Testis (tissue), 3 donors: ENCODE measurements around the gene SLC9A3. TPM values are rescaled to one million over a fixed set of nuclear protein-coding genes. Genes with fewer than 3 reads are reported as not detected.

Source experiments
- DNase-seq: peaks from one replicate; pipeline ENCODE4 v3.0.0-alpha.2; 2019
- H3K27ac ChIP-seq, 2 donors: fragments of 200-600 bp; sonication (generic); one replicate each; pipeline ENCODE4 v1.5.1; 2019
- H3K27me3 ChIP-seq: fragments of 200-600 bp; sonication (generic); one replicate; pipeline ENCODE4 v1.5.1; 2019
- H3K36me3 ChIP-seq: fragments of 200-600 bp; sonication (generic); one replicate; pipeline ENCODE4 v1.5.1; 2017; ENCODE audit warnings: low read depth; ENCODE audit errors: missing control alignments
- H3K4me1 ChIP-seq: fragments of 200-600 bp; sonication (generic); one replicate; pipeline ENCODE4 v1.5.1; 2019
- H3K4me3 ChIP-seq, 2 donors: fragments of 200-600 bp; sonication (generic); one replicate each; pipeline ENCODE4 v1.5.1; 2017 to 2019
- H3K9me3 ChIP-seq: fragments of 200-600 bp; sonication (generic); one replicate; pipeline ENCODE4 v1.5.1; 2017
- POLR2A ChIP-seq: fragments of 450-650 bp; IDR thresholded peaks from one replicate; pipeline ENCODE4 v1.6.1; 2017; ENCODE audit warnings: antibody characterized with exemption, mild to moderate bottlenecking, moderate library complexity
- WGBS, 2 donors: methylation state at CpG; one replicate each; pipeline ENCODE4 v1.1.5; 2018; 5-methylcytosine and 5-hydroxymethylcytosine counted together
- intact Hi-C: fragments of 100-400 bp; cut with DNase I; formaldehyde crosslinking; loops from one replicate; pipeline ENCODE4 v1.15.1; 2023; ENCODE audit warnings: low total_unique reads
- polyA plus RNA-seq: library from polyadenylated mRNA; stranded (reverse); fragments of 350-450 nt; fragmentation: Illumina TruSeq; extraction: RNeasy Lipid Tissue Mini Kit (QIAGEN cat#74804); gene quantifications from one replicate; pipeline ENCODE4 v1.2.3, GENCODE V29; 2014; ENCODE audit warnings: low read depth, low replicate concordance; ENCODE audit not compliant: insufficient read depth
- total RNA-seq, 2 donors: library from RNA; depleted of rRNA; stranded (reverse); fragments of >200 nt; gene quantifications; one replicate each; pipeline ENCODE4 v1.2.3, GENCODE V29; 2016
- TF ChIP-seq, protein P1 (sequence below), 3 experiments: fragments of 450-650 bp in 2 of 3; fragments of 200-600 bp in 1 of 3; sonication (generic) in 1 of 3; IDR thresholded peaks; one replicate each; pipeline ENCODE4 v1.5.1; 2016 to 2019; ENCODE audit warnings: antibody characterized with exemption in 3 of 3, mild to moderate bottlenecking in 2 of 3, moderate library complexity in 1 of 3

The SLC9A3 gene
- total and polyA plus RNA-seq, 3 donors from 2014 or later, result 2.3 to 3.8 (median 2.6) TPM

GRCh38 chr5:493758-494157, 30.5 kb downstream of the SLC9A3 start:
- Histone ChIP-seq H3K27me3 (no peaks in the 10 kb centered on the region), H3K4me3 (no peak overlapping the region), H3K27ac (no peak overlapping the region), H3K4me1 (no peaks in the 10 kb centered on the region), H3K36me3 (no peaks in the 10 kb centered on the region), H3K9me3 (no peaks in the 10 kb centered on the region)
- 59 to 71% methylated on average over 4 to 13 of the region's 13 CpGs for WGBS, 2 donors
- intact Hi-C loops, result no loop called here
- no peak for DNase-seq
- TF ChIP-seq, protein P1, sequence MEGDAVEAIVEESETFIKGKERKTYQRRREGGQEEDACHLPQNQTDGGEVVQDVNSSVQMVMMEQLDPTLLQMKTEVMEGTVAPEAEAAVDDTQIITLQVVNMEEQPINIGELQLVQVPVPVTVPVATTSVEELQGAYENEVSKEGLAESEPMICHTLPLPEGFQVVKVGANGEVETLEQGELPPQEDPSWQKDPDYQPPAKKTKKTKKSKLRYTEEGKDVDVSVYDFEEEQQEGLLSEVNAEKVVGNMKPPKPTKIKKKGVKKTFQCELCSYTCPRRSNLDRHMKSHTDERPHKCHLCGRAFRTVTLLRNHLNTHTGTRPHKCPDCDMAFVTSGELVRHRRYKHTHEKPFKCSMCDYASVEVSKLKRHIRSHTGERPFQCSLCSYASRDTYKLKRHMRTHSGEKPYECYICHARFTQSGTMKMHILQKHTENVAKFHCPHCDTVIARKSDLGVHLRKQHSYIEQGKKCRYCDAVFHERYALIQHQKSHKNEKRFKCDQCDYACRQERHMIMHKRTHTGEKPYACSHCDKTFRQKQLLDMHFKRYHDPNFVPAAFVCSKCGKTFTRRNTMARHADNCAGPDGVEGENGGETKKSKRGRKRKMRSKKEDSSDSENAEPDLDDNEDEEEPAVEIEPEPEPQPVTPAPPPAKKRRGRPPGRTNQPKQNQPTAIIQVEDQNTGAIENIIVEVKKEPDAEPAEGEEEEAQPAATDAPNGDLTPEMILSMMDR (IDR thresholded peaks at IDR 0.05), result no peak
- TF ChIP-seq POLR2A, result no peak

DNA sequence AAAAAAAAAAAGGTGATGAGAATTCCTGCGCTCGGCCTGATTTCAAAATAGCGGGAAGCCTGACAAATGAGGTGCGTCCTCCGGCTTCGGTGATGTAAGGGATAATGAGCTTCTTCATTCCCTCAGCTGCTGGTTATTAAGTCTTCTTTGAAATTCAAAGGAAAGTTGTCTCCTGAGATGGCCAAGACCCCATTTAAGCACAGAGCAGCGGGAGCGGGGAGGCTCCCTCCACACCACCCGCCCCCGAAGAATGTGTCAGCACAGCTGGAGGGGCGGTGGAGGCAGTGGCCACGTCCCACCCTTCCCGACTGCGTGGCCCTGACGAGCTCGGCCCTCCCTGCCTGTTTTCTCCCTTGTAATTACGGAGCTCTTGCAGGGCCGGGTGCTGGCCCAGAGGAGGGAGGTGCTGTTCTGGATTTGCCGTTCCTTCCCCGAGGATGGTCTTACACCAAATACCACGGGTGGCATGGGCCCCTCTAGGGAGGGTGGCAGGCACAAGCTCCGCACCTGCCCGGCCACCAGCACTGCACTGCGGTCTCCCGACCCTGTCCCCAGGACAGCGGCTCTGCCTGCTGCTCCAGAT, 31.0 kb downstream of the SLC9A3 start:
- WGBS, 2 donors, result 36 to 39% methylated on average over 16 to 26 of the region's 26 CpGs
- no peaks in the 10 kb centered on the region for H3K27me3 ChIP-seq
- TF ChIP-seq, protein P1 (IDR thresholded peaks at IDR 0.05), result no peak
- no peak for TF ChIP-seq POLR2A
- H3K4me3 ChIP-seq, result no peak overlapping the region
- intact Hi-C loops, result no loop called here
- no peaks in the 10 kb centered on the region for H3K9me3 ChIP-seq
- no peaks in the 10 kb centered on the region for H3K4me1 ChIP-seq
- no peaks in the 10 kb centered on the region for H3K36me3 ChIP-seq
- DNase-seq, result no peak
- H3K27ac ChIP-seq, result no peak overlapping the region

GRCh38 chr5:492314-492893, 31.8 kb downstream of the SLC9A3 start:
- Histone ChIP-seq H3K27ac (no peak overlapping the region), H3K4me3 (no peak overlapping the region), H3K36me3 (no peaks in the 10 kb centered on the region), H3K27me3 (no peaks in the 10 kb centered on the region), H3K4me1 (no peaks in the 10 kb centered on the region), H3K9me3 (no peaks in the 10 kb centered on the region)
- DNase-seq, result no peak
- WGBS, 2 donors, result 55 to 64% methylated on average over 7 to 13 of the region's 18 CpGs
- TF ChIP-seq, protein P1 (IDR thresholded peaks at IDR 0.05), result no peak
- TF ChIP-seq POLR2A, result no peak
- intact Hi-C loops, result no loop called here

GRCh38 chr5:491856-492155, 32.4 kb downstream of the SLC9A3 start:
- DNase-seq, result no peak
- intact Hi-C loops, result no loop called here
- Histone ChIP-seq H3K4me3 (no peak overlapping the region), H3K27ac (no peak overlapping the region), H3K36me3 (no peaks in the 10 kb centered on the region), H3K27me3 (no peaks in the 10 kb centered on the region), H3K9me3 (no peaks in the 10 kb centered on the region), H3K4me1 (no peaks in the 10 kb centered on the region)
- WGBS, 2 donors, result 81 to 95% methylated on average over 17 to 18 of the region's 19 CpGs
- no peak for TF ChIP-seq POLR2A
- TF ChIP-seq, protein P1 (IDR thresholded peaks at IDR 0.05), result no peak
